Stimulated activated CD8-positive, alpha-beta memory T cell treated with anti-CD3 and anti-CD28 coated beads, Interleukin-12 subunit alpha, Interleukin-12 subunit beta, amount 100 ng/mL, for 24 hours (primary cell): ENCODE measurements around the gene MYL6.
A peak's percentile ranks its signal among the peaks of the same experiment; 100 is the strongest.
"Not testable (repeated sequence)": the region's sequence is repeated elsewhere in the genome, so short reads cannot be mapped to it uniquely, and the experiment has no call there.

Experiments
- DNase-seq: peaks from one replicate; pipeline ENCODE4 v3.0.0-alpha.2; 2020; ENCODE audit errors: extremely low read depth

Gene MYL6

GRCh38 chr12:56156464-56157200 lies 1.5 kb upstream of the MYL6 start:
- DNase-seq, result not testable (repeated sequence)

- peak; percentile 31 for DNase-seq
These were observed 744 bp upstream of the MYL6 start for GRCh38 chr12:56157201-56158028.

- no peak for DNase-seq
These were observed 835 bp downstream of the MYL6 start for GRCh38 chr12:56158926-56159461.

GRCh38 chr12:56159482-56160192 lies 1.5 kb downstream of the MYL6 start:
- DNase-seq, result no peak

- peak; percentile 21 for DNase-seq
These were observed 2.1 kb downstream of the MYL6 start for GRCh38 chr12:56160193-56160763.

GRCh38 chr12:56160894-56161689 lies 2.9 kb downstream of the MYL6 start:
- DNase-seq, result no peak

GRCh38 chr12:56161690-56162351 lies 3.7 kb downstream of the MYL6 start:
- DNase-seq, result no peak

- DNase-seq, result no peak
These were observed 4.5 kb downstream of the MYL6 start for GRCh38 chr12:56162468-56163290.

GRCh38 chr12:56163533-56164344 lies 5.6 kb downstream of the MYL6 start:
- no peak for DNase-seq

GRCh38 chr12:56164345-56164729 lies 6.2 kb downstream of the MYL6 start:
- no peak for DNase-seq

GRCh38 chr12:56165369-56165768 lies 7.2 kb downstream of the MYL6 start:
- DNase-seq, result no peak

GRCh38 chr12:56169229-56169759 lies 11.1 kb downstream of the MYL6 start:
- DNase-seq, result no peak

- no peak for DNase-seq
These were observed 14.7 kb downstream of the MYL6 start for GRCh38 chr12:56172839-56173238.

GRCh38 chr12:56178347-56178746 lies 20.2 kb downstream of the MYL6 start:
- DNase-seq, result no peak

GRCh38 chr12:56186957-56187356 lies 28.8 kb downstream of the MYL6 start:
- DNase-seq, result no peak

GRCh38 chr12:56188131-56188777 lies 30.1 kb downstream of the MYL6 start:
- no peak for DNase-seq

- no peak for DNase-seq
These were observed 30.6 kb downstream of the MYL6 start for GRCh38 chr12:56188778-56189098.
